ENCODE results near the gene MOB3B.

MOB3B gene

GRCh38 chr9:27445057-27445595 is 84.5 kb downstream of the MOB3B start:
- DNase-seq (ENCODE audit: low read depth): no peak
- in situ Hi-C loops (cut with HindIII; ENCODE audit: low sequenced_read_pairs): no loop called here
- H3K4me3 ChIP-seq (ENCODE audit: low read depth, low read length): no peak overlapping the region
- TF ChIP-seq, protein P1, sequence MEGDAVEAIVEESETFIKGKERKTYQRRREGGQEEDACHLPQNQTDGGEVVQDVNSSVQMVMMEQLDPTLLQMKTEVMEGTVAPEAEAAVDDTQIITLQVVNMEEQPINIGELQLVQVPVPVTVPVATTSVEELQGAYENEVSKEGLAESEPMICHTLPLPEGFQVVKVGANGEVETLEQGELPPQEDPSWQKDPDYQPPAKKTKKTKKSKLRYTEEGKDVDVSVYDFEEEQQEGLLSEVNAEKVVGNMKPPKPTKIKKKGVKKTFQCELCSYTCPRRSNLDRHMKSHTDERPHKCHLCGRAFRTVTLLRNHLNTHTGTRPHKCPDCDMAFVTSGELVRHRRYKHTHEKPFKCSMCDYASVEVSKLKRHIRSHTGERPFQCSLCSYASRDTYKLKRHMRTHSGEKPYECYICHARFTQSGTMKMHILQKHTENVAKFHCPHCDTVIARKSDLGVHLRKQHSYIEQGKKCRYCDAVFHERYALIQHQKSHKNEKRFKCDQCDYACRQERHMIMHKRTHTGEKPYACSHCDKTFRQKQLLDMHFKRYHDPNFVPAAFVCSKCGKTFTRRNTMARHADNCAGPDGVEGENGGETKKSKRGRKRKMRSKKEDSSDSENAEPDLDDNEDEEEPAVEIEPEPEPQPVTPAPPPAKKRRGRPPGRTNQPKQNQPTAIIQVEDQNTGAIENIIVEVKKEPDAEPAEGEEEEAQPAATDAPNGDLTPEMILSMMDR (IDR thresholded peaks at IDR 0.05; ENCODE audit: low read depth, low read length, missing control alignments): no peak

GRCh38 chr9:27442464-27442863 is 87.2 kb downstream of the MOB3B start:
- TF ChIP-seq, protein P1 (IDR thresholded peaks at IDR 0.05; ENCODE audit: low read depth, low read length, missing control alignments): no peak
- H3K4me3 ChIP-seq (ENCODE audit: low read depth, low read length): no peak overlapping the region
- DNase-seq (ENCODE audit: low read depth): no peak
- in situ Hi-C loops (cut with HindIII; ENCODE audit: low sequenced_read_pairs): no loop called here

DNA sequence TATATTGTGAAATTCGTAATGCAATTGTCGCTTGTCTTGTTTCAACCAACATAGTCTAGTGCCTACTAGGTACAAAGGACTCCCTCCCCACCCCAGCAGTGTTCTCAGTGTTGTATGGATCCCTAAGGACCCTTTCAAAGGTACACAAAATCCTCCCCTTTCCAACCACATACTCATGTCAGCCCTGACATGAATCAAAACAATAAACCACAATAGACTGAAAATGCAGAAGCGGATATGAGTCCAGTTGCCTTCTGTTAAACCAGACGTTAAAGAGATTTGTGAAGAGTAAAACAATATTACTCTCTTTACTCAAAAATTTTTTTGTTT is 87.9 kb downstream of the MOB3B start:
- no peak overlapping the region for H3K4me3 ChIP-seq (ENCODE audit: low read depth, low read length)
- TF ChIP-seq, protein P1 (IDR thresholded peaks at IDR 0.05; ENCODE audit: low read depth, low read length, missing control alignments): no peak
- in situ Hi-C loops (cut with HindIII; ENCODE audit: low sequenced_read_pairs): no loop called here
- DNase-seq (ENCODE audit: low read depth): no peak

DNA sequence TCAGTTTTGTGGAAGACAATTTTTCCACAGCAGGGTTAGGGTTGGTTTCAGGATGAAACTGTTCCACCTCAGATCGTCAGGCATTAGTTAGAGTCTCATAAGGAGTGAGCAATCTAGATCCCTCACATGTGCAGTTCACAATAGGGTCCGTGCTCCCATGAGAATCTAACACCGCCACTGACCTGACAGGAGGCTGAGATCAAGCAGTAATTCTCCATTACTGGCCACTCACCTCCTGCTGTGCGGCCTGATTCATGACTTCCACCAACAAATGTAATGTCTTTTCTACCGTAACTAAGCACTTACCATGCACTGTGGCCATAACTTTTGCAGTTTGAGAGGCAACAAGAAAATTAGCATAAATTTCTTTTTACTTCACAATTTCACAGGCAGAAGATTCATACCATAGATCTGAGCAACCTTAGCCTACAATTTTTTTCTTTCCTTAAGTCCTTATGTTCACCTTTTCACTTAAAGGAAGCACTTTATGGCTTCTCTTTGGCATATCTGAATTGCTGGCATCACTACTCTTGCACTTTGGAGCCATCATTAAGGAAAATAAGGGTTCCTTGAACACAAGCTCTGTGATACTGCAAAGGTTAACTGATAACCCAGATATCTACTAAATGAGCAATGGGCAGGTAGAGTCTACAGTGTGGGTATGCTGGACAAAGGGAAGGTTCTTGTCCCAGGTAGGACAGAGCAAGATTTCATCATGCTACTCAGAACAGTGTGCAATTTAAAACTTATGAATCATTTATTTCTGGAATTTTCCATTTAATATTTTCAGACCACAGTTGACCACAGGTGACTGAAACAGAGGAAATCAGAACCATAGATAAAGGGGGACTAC is 88.5 kb downstream of the MOB3B start:
- in situ Hi-C loops (cut with HindIII; ENCODE audit: low sequenced_read_pairs): no loop called here
- no peak overlapping the region for H3K4me3 ChIP-seq (ENCODE audit: low read depth, low read length)
- TF ChIP-seq, protein P1 (IDR thresholded peaks at IDR 0.05; ENCODE audit: low read depth, low read length, missing control alignments): no peak
- no peak for DNase-seq (ENCODE audit: low read depth)

GRCh38 chr9:27438522-27438921 is 91.1 kb downstream of the MOB3B start:
- H3K4me3 ChIP-seq (ENCODE audit: low read depth, low read length): no peak overlapping the region
- in situ Hi-C loops (cut with HindIII; ENCODE audit: low sequenced_read_pairs): no loop called here
- no peak for DNase-seq (ENCODE audit: low read depth)
- TF ChIP-seq, protein P1 (IDR thresholded peaks at IDR 0.05; ENCODE audit: low read depth, low read length, missing control alignments): no peak

GRCh38 chr9:27437652-27438373 is 91.8 kb downstream of the MOB3B start:
- in situ Hi-C loops (cut with HindIII; ENCODE audit: low sequenced_read_pairs): no loop called here
- TF ChIP-seq, protein P1 (IDR thresholded peaks at IDR 0.05; ENCODE audit: low read depth, low read length, missing control alignments): no peak
- no peak for DNase-seq (ENCODE audit: low read depth)
- H3K4me3 ChIP-seq (ENCODE audit: low read depth, low read length): no peak overlapping the region

All from astrocyte of the cerebellum (primary cell).